ENCODE data around the gene HID1. TPM values are rescaled to one million over a fixed set of nuclear protein-coding genes. Genes with fewer than 3 reads are reported as not detected.

Gene HID1, protein sequence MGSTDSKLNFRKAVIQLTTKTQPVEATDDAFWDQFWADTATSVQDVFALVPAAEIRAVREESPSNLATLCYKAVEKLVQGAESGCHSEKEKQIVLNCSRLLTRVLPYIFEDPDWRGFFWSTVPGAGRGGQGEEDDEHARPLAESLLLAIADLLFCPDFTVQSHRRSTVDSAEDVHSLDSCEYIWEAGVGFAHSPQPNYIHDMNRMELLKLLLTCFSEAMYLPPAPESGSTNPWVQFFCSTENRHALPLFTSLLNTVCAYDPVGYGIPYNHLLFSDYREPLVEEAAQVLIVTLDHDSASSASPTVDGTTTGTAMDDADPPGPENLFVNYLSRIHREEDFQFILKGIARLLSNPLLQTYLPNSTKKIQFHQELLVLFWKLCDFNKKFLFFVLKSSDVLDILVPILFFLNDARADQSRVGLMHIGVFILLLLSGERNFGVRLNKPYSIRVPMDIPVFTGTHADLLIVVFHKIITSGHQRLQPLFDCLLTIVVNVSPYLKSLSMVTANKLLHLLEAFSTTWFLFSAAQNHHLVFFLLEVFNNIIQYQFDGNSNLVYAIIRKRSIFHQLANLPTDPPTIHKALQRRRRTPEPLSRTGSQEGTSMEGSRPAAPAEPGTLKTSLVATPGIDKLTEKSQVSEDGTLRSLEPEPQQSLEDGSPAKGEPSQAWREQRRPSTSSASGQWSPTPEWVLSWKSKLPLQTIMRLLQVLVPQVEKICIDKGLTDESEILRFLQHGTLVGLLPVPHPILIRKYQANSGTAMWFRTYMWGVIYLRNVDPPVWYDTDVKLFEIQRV
- 10 to 100 TPM in 2 of 4 donors, 1 to 10 TPM in 2; 4.6 to 21.9 (median 10.8) TPM for total RNA-seq

DNA sequence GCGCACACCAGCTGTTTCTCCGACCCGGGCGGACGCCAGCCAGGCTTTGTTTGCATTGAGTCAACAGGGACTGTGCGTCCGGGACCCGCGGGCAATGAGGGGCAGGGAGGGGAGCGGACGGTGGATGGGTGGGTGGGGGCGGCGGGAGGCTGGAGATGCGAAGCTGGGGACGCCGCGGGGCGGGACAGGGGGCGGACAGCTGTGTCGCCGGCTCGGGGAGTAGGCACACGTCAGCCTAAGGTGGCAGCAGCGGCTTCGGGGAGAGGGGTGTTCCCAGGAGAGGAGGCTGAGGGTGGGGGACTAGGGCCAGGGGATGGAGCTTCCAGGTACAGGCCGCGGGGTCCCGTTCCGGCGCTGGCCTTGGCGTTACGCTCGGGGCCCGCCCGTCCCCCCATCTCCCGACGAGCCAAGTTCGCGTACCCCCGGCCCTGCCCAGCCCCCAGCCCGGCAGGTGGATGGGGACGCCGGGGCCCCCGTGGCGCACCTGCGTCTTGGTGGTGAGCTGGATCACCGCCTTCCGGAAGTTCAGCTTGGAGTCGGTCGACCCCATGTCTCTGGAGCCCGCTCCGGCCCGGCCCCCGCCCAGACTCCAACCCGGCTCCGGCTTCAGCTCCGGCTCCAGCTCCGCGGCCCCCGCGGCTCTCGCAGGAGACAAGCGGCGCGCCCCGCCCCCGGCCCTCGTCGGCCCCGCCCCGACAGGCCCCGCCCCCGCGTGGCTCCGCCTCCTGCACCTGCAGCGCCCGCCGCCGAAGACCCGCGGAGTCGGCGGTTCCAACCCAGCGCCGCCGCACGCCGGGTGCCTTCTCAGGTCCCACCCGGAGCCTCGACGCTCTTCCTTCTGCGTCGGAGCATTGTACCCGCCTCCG, at the start of gene HID1:
Gene HID1, minus strand, starts transcription at position 653 of the 866 bp plus-strand sequence. Its CDS starts 103 bp downstream, at position 550.
- Histone ChIP-seq H3K36me3 (no peaks in the 10 kb centered on the region), H3K4me3 (peak within 1 kb of the TSS; percentile 44 to 77), H3K4me1 (peaks cover 0 to 23% (median 14%) of the 10 kb centered on the region in 3 donors), H3K27me3 (peaks cover 46% of the 10 kb centered on the region), H3K27ac (peak within 1 kb of the TSS in 3 of 4 donors; percentile 22 to 75 (median 45)), H3K9me3 (no peaks in the 10 kb centered on the region)
- peak; percentile 71 for ATAC-seq
- TF ChIP-seq POLR2AphosphoS5 (IDR thresholded peaks at IDR 0.05) (no peak), POLR2A (IDR thresholded peaks at IDR 0.05) (no peak)
- TF ChIP-seq, protein P1, sequence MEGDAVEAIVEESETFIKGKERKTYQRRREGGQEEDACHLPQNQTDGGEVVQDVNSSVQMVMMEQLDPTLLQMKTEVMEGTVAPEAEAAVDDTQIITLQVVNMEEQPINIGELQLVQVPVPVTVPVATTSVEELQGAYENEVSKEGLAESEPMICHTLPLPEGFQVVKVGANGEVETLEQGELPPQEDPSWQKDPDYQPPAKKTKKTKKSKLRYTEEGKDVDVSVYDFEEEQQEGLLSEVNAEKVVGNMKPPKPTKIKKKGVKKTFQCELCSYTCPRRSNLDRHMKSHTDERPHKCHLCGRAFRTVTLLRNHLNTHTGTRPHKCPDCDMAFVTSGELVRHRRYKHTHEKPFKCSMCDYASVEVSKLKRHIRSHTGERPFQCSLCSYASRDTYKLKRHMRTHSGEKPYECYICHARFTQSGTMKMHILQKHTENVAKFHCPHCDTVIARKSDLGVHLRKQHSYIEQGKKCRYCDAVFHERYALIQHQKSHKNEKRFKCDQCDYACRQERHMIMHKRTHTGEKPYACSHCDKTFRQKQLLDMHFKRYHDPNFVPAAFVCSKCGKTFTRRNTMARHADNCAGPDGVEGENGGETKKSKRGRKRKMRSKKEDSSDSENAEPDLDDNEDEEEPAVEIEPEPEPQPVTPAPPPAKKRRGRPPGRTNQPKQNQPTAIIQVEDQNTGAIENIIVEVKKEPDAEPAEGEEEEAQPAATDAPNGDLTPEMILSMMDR (IDR thresholded peaks at IDR 0.05) = no peak
- 0% methylated on average over 2 to 4 of the region's 95 CpGs for WGBS, 2 donors (ENCODE audit: low coverage in 1 of 2)

DNA sequence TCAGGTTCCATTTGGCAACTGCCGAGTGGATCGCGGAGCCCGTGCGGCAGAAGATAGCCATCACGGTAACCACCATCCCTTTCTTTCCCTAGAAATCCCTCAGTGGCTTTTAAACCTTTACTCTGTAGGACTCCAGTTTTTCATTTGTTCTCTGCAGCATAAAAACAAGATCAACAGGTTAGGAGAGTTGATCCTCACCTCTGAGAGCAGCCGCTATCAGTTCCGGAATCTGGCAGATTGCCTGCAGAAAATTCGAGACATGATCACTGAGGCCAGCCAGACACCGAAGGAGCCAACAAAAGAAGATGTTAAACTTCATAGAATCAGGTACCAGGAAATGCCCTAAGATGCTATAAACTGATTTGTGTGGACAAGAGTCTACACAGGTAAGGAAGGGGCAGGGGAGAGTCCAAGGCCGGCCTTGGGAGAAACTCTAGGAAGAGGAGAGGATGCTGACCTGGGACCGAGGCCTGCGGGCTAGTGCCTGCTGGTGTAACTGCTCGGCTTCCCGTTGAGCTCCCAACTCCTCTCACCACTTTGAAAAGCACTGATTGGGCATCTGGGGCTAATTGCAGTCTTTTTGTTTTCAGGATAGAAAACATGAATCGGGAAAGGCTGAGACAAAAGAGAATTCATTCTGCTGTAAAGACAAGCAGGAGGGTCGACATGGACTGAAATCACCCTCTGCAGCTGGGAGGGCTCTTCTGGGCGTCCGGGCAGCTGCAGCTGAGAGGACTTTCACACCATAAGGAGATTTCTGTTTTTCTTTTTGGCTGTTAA, 48.0 kb upstream of the HID1 start:
- TF ChIP-seq, protein P1 (IDR thresholded peaks at IDR 0.05) = no peak
- TF ChIP-seq POLR2A (IDR thresholded peaks at IDR 0.05) (no peak), EP300 (IDR thresholded peaks at IDR 0.05) (no peak), POLR2AphosphoS5 (IDR thresholded peaks at IDR 0.05) (no peak)
- no peaks in the 10 kb centered on the region for H3K4me1 ChIP-seq
- H3K9me3 ChIP-seq = no peaks in the 10 kb centered on the region
- peaks cover 3 to 70% of the 10 kb centered on the region in 2 donors for H3K36me3 ChIP-seq
- ATAC-seq = no peak
- H3K27ac ChIP-seq = no peak overlapping the region
- WGBS, 2 donors (ENCODE audit: low coverage in 1 of 2) = 80 to 89% methylated on average over 6 to 19 of the region's 19 CpGs
- H3K27me3 ChIP-seq = no peaks in the 10 kb centered on the region
- no peak overlapping the region for H3K4me3 ChIP-seq

DNA sequence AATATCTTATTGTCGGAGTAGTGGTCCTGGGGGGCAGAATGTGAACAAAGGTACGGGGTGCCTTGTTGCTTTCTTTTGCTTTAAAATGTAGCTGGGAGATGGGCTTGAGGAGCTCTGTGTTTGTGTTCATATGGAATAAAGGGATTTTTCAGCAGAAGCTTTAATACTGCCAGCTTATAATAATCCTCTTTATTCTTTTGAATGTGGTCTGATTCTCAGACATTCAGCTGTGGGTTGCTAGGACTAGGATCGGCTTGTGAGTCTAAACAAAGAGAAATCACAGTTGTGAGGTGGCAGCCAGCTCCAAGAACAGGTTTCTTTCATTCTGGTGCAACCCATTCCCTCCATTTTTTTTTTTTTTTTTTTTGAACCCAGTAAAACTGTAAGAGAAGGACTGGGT, 47.2 kb upstream of the HID1 start:
- Histone ChIP-seq H3K9me3 (no peaks in the 10 kb centered on the region), H3K27me3 (no peaks in the 10 kb centered on the region), H3K4me1 (no peaks in the 10 kb centered on the region), H3K4me3 (no peak overlapping the region), H3K27ac (no peak overlapping the region), H3K36me3 (peaks cover 3 to 70% of the 10 kb centered on the region in 2 donors)
- 90 to 96% methylated on average over 3 of the region's 3 CpGs for WGBS, 2 donors (ENCODE audit: low coverage in 1 of 2)
- no peak for ATAC-seq
- TF ChIP-seq, protein P1 (IDR thresholded peaks at IDR 0.05) = no peak
- TF ChIP-seq POLR2A (IDR thresholded peaks at IDR 0.05) (no peak), EP300 (IDR thresholded peaks at IDR 0.05) (no peak), POLR2AphosphoS5 (IDR thresholded peaks at IDR 0.05) (no peak)

DNA sequence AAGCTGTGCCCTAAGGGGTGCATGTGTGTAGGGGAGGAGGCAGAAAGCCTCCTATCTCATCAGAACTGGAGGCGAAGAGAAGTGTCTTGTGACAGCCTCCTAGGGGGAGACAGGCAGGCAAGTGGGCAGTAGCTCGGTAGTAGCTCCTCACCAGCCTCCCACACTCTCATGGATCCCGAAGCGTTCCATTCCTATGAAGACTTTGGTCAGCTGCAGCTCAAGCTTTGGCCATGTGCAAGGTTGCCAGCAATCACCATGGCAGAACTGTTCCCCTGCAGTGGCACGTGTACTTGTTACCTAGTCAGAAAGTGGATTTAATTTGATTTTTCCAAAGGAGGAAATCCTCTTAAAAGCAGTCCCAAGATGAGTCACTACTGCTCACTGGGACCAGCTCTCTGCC, 46.6 kb upstream of the HID1 start:
- H3K27ac ChIP-seq = no peak overlapping the region

More for the DNA sequence above, 46.6 kb upstream of the HID1 start:
- 100% methylated on average over 1 of the region's 5 CpGs; no CpG with 5 or more reads in 1 of the 2 donors for WGBS, 2 donors (ENCODE audit: low coverage in 1 of 2)
- H3K36me3 ChIP-seq = peaks cover 3 to 70% of the 10 kb centered on the region in 2 donors
- H3K4me1 ChIP-seq = no peaks in the 10 kb centered on the region
- no peaks in the 10 kb centered on the region for H3K27me3 ChIP-seq
- ATAC-seq = no peak
- no peaks in the 10 kb centered on the region for H3K9me3 ChIP-seq
- TF ChIP-seq POLR2A (IDR thresholded peaks at IDR 0.05) (no peak), EP300 (IDR thresholded peaks at IDR 0.05) (no peak), POLR2AphosphoS5 (IDR thresholded peaks at IDR 0.05) (no peak)
- TF ChIP-seq, protein P1 (IDR thresholded peaks at IDR 0.05) = no peak
- no peak overlapping the region for H3K4me3 ChIP-seq
